Measurements from ENCODE around the gene CNTN4.

Gene CNTN4

DNA sequence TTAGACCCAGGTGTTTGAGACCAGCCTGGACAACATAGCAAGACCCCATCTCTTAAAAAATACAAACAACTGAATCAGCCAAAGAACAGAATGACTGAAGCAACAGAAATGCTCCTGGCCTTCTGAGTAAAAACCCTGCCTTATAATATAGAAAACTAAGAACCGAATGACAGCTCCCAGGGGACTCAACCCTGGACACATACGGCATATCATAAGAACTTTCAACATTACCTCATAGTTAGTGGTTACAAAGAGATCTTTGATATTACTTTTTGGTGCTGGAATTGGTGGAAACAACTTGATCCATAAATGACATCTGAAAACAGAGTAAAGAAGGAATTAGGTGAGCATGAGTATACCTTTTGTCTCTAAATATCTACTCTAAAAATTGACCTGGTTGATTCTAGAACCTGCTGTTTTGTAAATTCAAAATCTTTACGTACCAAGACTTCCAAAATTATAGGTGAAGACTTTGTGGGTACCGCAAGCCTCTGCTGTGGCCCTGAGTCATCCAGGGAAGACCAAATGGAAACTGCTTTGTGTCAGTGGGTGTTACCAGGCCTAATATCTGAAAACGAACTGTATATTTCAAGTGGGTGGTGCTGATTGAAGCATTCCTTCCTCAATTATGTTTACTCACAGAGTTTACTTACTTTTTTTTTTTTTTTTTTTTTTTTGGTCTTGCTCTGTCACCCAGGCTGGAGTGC lies 976.0 kb downstream of the CNTN4 start:
- no peak for DNase-seq

DNA sequence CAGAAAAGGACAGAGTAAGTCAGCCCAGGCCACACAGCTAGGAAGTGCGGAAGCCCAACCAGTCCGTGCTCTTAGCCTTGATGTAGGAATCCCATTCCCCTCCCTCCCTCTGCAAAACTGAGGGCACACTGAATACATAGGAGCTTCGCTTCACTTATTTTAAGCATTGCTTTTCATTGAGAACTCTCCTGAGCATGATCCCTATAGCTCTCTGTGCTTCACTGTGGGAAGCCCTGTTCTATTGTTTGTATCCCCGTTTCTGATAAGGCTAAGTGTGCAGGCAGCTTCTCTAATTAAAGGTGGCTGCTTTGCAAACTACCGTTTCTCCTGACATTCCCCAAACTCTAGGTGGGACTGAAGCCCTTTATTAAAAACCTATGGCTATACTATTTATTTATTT lies 981.6 kb downstream of the CNTN4 start:
- no peak for DNase-seq

DNA sequence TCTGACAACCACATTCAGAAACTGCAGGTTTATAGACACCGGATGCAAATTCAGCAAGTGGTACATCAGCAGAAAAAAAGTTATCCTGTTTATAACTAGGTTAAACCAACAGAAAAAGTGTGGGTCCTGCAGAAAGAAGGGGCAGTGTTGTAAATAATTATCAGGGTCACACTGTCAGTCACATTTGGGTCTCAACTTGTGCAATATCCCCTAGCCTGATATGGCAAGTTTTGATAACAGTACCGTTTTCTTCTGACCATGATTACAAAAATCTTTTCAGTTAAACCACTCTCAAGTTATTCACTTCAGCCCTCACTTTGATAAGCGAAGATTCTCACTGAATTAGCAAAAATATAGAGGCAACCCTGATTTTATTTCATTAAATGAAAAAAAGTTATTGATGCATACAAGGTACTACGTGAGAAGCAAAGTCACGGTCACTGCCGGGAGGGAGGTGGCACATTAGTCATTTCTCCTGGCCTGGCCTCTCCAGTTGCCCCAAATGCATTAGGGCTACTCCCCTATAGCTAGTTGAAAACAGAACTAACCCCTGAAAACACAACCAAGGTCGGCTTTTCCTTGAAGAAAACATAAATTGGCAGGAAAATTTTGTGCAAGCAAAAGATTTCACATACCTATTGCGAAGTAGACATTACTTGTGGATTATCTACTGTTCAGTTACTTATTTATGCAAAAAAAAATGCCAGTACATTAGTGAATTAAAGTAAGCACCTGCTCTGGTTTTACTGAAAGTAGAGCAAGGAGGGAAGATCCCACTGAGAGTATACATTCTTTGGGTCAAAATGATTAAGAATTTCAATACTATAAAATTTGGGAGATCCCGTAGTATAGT lies 982.9 kb downstream of the CNTN4 start:
- DNase-seq: no peak

DNA sequence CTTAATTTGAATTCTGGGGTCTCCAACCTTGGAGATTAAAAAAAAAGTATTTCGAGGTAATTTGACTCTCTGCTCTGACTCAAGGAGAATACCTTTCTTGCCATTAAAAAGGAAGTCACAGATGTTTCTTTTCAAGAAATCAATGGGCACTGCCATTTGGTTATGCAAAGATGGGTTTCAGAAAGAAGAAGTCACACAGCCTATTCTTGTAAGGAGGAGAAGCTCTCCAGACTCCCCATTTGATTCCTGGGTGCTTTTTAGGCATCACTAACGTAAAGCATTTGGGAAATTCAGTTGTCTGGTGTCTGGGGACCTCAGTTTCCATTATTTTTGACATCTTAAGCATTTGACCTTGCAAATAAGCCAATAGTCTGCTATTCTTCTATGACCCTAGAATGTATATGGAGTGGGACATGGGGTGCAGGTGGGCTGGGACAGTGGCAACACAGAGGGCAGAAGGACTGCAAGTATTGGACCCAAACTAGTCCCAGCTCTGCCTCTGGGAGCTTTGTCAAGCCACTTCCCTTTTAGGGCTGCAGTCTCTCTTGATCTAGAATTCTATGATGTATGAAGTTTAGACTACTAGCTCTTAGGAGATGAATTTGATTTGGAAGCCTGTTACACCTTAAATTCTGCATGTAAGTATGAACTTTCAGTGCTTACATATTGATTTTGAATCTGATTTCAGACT lies 983.7 kb downstream of the CNTN4 start:
- DNase-seq: no peak

DNA sequence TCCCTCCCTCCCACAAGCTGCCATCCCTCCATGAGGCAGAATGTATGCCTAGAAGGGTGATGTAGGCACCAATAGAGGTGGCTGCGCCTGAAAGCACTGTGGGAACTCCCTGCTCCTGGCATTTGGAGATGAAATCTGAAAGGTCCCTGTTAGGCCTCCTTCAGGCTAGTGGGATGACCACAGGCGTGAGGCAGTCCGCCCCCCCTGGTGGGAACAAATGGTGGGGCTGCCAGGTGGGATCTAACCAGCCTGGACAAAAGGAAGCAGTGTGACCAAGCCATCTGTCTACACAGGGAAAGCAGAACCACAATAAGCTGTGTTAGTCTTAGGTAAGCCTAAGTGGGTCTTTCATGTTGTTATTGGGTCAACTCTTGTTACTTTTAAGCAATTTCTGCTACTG lies 986.2 kb downstream of the CNTN4 start:
- DNase-seq: no peak

DNA sequence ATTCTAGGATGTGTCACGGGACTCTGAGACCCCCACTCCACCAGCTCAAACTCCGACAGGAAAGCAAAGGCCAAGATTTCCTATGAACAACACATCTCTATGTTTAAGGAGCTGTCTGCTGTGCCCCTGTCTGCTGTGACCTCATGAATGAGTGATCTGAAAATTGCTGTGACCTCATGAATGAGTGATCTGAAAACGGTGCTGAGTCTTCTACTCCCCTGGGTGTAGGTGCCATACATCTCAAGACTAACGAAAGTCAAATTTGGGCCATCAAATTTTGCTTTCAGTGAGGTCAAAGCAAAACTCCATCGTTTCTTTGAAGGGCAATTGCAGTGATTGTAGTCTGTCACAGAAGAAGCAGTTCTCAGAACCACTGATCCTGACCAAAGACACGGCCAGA lies 987.1 kb downstream of the CNTN4 start:
- DNase-seq: no peak

DNA sequence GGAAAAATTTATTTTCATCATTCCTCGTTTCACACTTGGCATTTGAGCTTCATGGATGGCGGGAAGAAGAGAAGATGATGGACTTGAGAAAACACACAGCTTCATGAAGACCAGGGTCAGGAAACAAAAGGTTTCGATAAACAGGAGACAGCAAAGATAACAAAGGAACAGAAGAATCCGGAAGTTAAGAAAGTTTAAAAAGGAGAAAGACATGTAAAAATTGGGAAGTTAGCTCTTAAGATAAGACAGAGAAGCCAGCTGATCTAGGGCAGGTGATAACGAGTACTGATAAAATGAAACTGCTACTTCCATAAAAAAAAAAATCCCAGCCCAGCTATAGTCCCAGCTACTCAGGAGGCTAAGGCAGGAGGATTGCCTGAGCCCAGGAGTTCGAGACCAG lies 987.6 kb downstream of the CNTN4 start:
- DNase-seq: no peak

DNA sequence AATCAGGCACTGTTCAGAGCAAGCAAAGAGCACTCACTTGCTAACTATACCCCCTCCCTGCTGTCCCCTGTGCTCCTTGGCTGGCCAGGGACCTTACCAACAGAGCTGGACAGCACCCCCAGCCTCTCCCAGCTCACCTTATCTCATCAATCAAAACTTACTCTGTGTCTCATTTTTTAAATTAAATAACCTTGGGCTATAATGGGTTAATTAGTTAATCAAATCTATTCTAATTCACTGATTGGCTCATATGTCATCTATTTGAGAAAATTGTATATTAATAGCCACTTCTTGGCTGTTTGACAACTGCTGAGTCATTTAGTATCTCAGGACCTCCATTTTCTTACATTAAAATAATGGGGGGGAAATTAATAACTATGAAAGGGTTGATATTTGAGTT lies 988.6 kb downstream of the CNTN4 start:
- no peak for DNase-seq

DNA sequence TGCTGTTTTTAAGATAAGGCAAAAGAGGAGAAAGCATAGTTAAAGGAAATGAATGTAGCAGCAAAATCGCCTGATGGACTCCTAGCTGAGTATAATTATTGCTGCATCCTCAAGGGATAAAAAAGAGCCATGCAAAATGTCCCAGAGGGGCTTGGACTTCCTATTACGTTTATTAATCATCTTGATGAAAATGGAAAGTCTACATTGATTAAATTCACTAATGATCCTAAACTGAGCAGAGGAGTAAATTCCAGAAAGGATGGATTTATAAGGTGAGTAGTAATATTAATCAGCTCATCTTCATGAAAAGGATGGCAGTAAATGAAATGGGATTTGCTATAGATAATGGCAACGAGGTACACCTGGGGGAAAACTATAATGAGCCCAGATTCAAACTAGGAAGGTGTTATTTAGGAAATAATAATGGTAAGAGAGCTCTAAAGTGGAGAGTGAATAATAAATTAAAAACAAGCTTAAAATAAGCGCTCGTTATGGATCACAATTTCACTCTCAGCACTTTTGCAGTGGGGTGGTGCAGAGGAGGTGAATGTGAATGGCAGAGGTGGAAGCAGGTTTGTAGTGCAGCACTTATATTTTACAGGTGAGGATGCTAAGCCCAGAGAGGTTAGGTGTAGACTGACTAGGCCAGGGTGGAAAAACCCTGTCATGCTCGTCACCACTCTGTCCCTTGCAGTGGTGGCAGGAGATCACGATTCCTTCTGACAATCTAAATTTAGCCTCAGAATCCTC lies 989.2 kb downstream of the CNTN4 start:
- no peak for DNase-seq

DNA sequence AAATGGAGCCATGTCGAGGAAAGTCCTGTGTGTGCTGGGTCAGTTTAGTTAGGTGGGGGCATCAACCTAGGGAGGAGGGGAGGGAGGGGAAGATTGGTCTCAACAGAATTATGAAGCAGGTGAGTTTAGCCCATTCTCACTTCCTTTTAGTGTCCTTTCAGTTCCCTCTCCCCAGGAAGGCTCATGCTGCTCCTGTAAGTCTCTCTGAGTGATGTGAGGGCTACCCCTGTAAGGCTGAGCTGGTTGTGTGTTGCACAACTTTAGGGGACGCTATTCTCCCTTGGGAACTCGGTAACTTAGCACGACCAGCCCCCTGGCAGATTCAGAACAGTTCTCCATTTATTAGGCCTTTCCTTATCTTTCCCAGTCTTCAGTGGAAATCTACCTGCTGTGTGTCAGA lies 990.4 kb downstream of the CNTN4 start:
- no peak for DNase-seq

DNA sequence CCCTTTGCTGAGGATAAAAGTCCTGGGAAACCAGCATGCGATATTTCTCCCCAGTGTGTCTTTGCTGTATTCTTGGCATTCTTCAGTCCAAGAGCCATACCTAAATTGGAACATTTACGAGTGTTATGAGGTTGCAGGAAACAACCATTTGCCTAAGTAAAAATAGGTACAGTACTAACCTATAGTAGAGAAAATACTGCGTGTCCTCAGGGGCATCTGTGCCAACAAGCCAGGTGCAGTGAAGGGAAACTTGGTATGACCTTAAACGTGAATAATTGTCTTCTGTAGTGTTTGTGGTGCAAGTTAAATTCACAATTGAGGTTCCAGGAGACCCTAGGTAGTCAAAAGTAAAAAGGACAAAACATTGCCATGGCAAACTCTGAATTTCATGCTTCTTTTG lies 999.3 kb downstream of the CNTN4 start:
- no peak for DNase-seq

DNA sequence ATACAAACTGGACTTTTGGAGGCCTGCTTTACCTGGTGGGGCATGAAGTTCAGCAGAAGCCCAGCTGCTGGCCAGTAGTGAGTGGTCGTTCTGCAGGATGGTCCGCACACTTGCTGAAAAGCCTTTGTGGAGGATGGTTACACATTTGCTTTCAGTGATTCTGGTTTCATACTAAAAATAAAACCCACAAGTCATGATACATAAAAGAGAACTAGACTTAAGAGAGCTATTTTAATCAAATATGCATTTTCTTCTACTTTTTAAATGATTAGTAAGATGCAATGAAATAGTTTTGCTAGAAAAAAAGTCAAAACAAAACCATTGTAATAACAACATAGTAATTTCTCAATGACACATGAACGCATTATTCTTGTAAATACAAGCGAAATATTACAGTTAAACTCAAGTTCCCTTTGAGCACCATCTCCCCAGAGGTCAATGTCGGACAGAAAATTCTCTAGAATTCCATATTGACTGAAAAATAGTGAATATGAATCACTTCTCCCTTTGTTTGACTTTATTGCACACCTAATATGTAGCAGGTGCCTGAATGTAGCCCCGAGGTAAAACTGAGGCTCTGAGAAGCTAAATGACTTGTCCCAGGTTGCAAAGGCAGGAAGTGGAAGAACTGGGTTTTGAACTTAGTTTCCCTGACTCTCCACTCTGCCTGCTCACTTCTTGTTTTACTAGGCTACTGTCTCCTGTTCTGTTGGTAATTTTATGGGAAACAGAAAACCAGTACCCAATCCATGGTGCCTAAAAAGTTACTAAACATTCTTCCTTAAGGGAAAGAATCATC lies 1003.2 kb downstream of the CNTN4 start:
- no peak for DNase-seq

DNA sequence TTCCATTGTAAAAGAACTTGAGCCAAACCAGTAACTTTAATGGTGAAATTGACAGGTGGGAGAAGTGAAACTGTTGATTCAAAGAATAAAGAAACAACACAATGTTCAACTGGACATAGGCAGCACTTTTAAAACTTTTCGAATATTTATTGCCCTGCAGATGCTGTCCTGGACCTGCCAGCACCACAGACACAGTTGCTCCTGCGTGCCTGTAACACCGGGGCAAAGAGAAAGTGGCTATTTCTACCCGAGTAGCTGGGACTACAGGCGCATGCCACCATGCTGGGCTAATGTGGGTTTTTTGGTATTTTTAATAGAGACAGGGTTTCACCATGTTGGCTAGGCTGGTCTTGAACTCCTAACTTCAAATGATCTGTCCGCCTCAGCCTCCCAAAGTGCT lies 1004.1 kb downstream of the CNTN4 start:
- DNase-seq: no peak

DNA sequence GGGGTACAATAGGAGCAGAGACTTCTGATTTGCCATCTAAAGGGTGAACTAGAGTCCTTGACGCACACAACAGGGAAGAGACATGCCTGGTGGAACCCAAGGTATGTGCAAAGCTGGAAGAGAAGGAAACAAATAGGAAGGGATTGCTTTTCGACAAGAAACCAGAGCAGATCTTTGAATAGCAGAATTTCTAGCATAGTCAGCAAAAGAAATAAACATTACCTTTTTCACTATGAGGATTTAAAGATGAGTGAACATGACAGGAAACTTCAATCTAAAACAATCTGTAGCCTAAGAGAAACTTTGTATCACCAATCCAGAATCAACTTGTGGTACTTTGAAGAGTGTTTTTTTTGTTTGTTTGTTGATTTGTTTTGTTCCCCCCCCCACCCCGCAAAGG lies 1006.6 kb downstream of the CNTN4 start:
- DNase-seq: no peak

DNA sequence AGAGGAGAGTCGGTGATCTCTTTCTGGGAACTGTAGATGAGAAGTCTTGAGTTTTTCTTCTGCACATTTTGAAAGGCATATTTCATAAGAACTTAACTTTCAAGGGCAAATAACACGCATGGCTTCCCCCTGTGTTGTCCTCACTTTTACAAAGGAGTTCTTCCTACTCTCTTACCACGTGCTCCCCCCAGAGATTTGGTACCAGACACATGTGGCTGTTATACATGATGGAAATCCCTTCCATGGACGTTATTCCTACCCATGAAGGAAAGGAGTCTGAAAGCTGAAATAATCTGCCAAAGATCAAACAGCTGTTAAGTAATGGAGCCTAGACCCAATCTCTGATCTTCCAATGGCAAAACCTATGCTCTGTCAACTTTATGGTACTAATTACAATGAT lies 1007.1 kb downstream of the CNTN4 start:
- no peak for DNase-seq

DNA sequence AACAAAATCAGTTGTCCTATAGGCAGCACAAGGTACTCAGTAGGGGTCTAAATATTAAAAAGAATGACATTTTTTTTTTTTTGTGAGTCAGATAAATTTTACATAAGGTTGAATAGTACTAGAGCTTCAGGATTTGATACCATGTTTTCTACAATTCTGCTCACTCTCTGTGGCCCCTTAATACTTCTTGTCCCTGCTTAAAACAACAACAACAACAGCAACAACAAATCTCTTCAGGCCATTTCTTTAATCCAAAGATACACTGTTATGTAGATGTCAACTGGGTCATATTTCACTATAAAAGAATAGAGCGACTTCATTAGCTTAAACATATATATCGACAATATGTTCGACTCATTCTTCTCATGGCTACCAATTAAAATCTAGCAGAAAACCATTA lies 1008.5 kb downstream of the CNTN4 start:
- no peak for DNase-seq
